HepG2 (cell line): ENCODE measurements around the gene RIMBP2. TPM values are rescaled to one million over a fixed set of nuclear protein-coding genes. Genes with fewer than 3 reads are reported as not detected.

Source experiments
- ATAC-seq: fragments of 200-7000 bp; cut with Tn5 transposase; 3 replicates; pipeline ENCODE4 v1.9.1; 2020; ENCODE audit warnings: mild to moderate bottlenecking, moderate library complexity
- BruUV-seq: library from RNA; stranded (reverse); fragments of 400-500 nt; replicated peaks from 2 replicates; lab custom pipeline; 2021; lab: Mats Ljungman, UMichigan
- CTCF ChIA-PET: fragments of 300-600 bp; formaldehyde crosslinking; extraction: SDS; loops from one replicate; lab custom pipeline; 2021; ENCODE audit warnings: low total read pairs, inconsistent platforms, low intra/inter-chr PET ratio; lab: Yijun Ruan, JAX
- POLR2A ChIA-PET: fragments of 350-600 bp; sonication (Branson Sonifier 250); formaldehyde crosslinking; loops from one replicate; lab custom pipeline; 2020; ENCODE audit warnings: antibody characterized with exemption, inconsistent platforms; lab: Yijun Ruan, JAX
- DNase-seq: peaks from one replicate; pipeline ENCODE4 v3.0.0-alpha.2; 2015; ENCODE audit warnings: low spot score
- FAIRE-seq: peaks from 3 replicates; lab custom pipeline; 2011; peaks lifted over from hg19 to GRCh38; lab: Jason Lieb, UNC
- H2AFZ ChIP-seq: one replicate; pipeline ENCODE4 v1.6.1; 2011; ENCODE audit warnings: low read length, inconsistent platforms
- H3K27ac ChIP-seq: fragments of 300-600 bp; 3 replicates; pipeline ENCODE4 v1.8.0; 2011; ENCODE audit warnings: mixed run types, mild to moderate bottlenecking, mixed read lengths, low read length, inconsistent platforms; ENCODE audit not compliant: insufficient read depth; ENCODE audit errors: extremely low read length
- H3K27me3 ChIP-seq, 2 experiments: fragments of 200-600 bp in 1 of 2; 2 replicates in 1 of 2; 3 replicates in 1 of 2; pipeline versions ENCODE4 v1.6.0 to v1.8.0; 2011; ENCODE audit warnings: low read length in 2 of 2, mild to moderate bottlenecking in 2 of 2, moderate library complexity in 2 of 2, inconsistent platforms in 1 of 2; ENCODE audit not compliant: insufficient read depth in 2 of 2, control insufficient read depth in 1 of 2
- H3K36me3 ChIP-seq, 2 experiments: fragments of 200-600 bp in 1 of 2; replicated peaks in 1 of 2; 2 replicates in 1 of 2; 3 replicates in 1 of 2; pipeline versions ENCODE4 v1.5.1 to v1.8.0; 2011; ENCODE audit warnings: low read length in 2 of 2, inconsistent platforms in 1 of 2; ENCODE audit not compliant: insufficient read depth in 2 of 2, control insufficient read depth in 1 of 2
- H3K4me1 ChIP-seq: 2 replicates; pipeline ENCODE4 v1.5.1; 2012; ENCODE audit warnings: low read length, inconsistent platforms; ENCODE audit not compliant: insufficient read depth
- H3K4me2 ChIP-seq: 2 replicates; pipeline ENCODE4 v1.6.0; 2011; ENCODE audit warnings: low read depth, low read length, inconsistent platforms
- H3K4me3 ChIP-seq, 3 experiments: fragments of 200-600 bp in 1 of 3; sonication (generic), shearing (Covaris generic) in 1 of 3; replicated peaks in 1 of 3; 2 replicates each; pipeline ENCODE4 v1.5.1; 2011 to 2016; ENCODE audit warnings: low read length in 3 of 3, inconsistent platforms in 2 of 3, low read depth in 2 of 3, mild to moderate bottlenecking in 2 of 3, control low read depth in 1 of 3, mixed read lengths in 1 of 3; ENCODE audit not compliant: insufficient read depth in 1 of 3
- H3K79me2 ChIP-seq: one replicate; pipeline ENCODE4 v1.6.1; 2011; ENCODE audit warnings: low read length, inconsistent platforms; ENCODE audit not compliant: insufficient read depth
- H3K9ac ChIP-seq: 2 replicates; pipeline ENCODE4 v1.6.0; 2011; ENCODE audit warnings: mild to moderate bottlenecking, low read depth, low read length, inconsistent platforms; ENCODE audit not compliant: insufficient read depth
- H3K9me3 ChIP-seq: 2 replicates; pipeline ENCODE4 v1.5.1; 2012; ENCODE audit warnings: mild to moderate bottlenecking, low read length
- H4K20me1 ChIP-seq: 2 replicates; pipeline ENCODE4 v1.6.0; 2011; ENCODE audit warnings: inconsistent platforms, mild to moderate bottlenecking, low read length, moderate library complexity; ENCODE audit not compliant: insufficient read depth
- AHR ChIP-seq: IDR thresholded peaks from 2 replicates; pipeline ENCODE4 v1.6.1; 2018; ENCODE audit warnings: missing genetic modification reagents, missing compliant biosample characterization
- ATF3 ChIP-seq: sonication (generic); formaldehyde crosslinking; IDR thresholded peaks from 2 replicates; pipeline ENCODE4 v1.4.0; 2020; ENCODE audit warnings: missing genetic modification reagents
- E2F1 ChIP-seq: sonication (generic); formaldehyde crosslinking; IDR thresholded peaks from 2 replicates; pipeline ENCODE4 v1.5.0; 2020; ENCODE audit warnings: missing genetic modification reagents
- KLF16 ChIP-seq, 2 experiments: sonication (generic) in 1 of 2; formaldehyde crosslinking in 1 of 2; IDR thresholded peaks; 2 replicates each; pipeline versions ENCODE4 v1.6.1 to v1.8.0; 2016 to 2023; ENCODE audit warnings: missing genetic modification reagents in 2 of 2, missing compliant biosample characterization in 1 of 2
- PHB2 ChIP-seq: fragments of 450-650 bp; IDR thresholded peaks from 2 replicates; pipeline ENCODE4 v1.6.1; 2018; ENCODE audit not compliant: partially characterized antibody
- POGZ ChIP-seq: sonication (generic); formaldehyde crosslinking; IDR thresholded peaks from 2 replicates; pipeline ENCODE4 v1.4.0; 2020; ENCODE audit warnings: mild to moderate bottlenecking, missing genetic modification reagents
- ZNF431 ChIP-seq: sonication (generic); formaldehyde crosslinking; IDR thresholded peaks from 2 replicates; pipeline ENCODE4 v1.9.0; 2022; ENCODE audit warnings: missing genetic modification reagents, low read depth, mild to moderate bottlenecking, borderline replicate concordance
- ZNF574 ChIP-seq: sonication (generic); formaldehyde crosslinking; IDR thresholded peaks from 2 replicates; pipeline ENCODE4 v1.4.0; 2020; ENCODE audit warnings: missing genetic modification reagents
- ZNF737 ChIP-seq: sonication (generic); formaldehyde crosslinking; IDR thresholded peaks from 2 replicates; pipeline ENCODE4 v1.5.0; 2020; ENCODE audit warnings: missing genetic modification reagents, mild to moderate bottlenecking, borderline replicate concordance
- WGBS: methylation state at CpG from one replicate; pipeline ENCODE4 v1.1.6; 2017; ENCODE audit warnings: low lambda C conversion rate; 5-methylcytosine and 5-hydroxymethylcytosine counted together
- in situ Hi-C: cut with HindIII; loops from 2 replicates; pipeline ENCODE4 v1.10.0; 2017; ENCODE audit warnings: low pct_unique_long_range_greater_than_20kb; ENCODE audit not compliant: extremely low pct_ligation_motif_present
- intact Hi-C: fragments of 100-400 bp; cut with micrococcal nuclease; formaldehyde crosslinking; loops from one replicate; pipeline ENCODE4 v1.10.0; 2022; ENCODE audit not compliant: unreplicated experiment
- polyA plus RNA-seq, 8 experiments: library from polyadenylated mRNA; depleted of rRNA in 3 of 8; stranded (reverse) in 7 of 8; unstranded in 1 of 8; fragments of >200 nt; fragmentation: Illumina TruSeq in 4 of 8; extraction: Trizol in 4 of 8; gene quantifications; 2 replicates each; pipeline versions ENCODE4 v1.2.1 to v1.2.3, GENCODE V29; 2011 to 2016; ENCODE audit warnings: low read depth in 4 of 8, missing spikeins in 1 of 8, mixed read lengths in 1 of 8; ENCODE audit not compliant: insufficient read depth in 1 of 8
- total RNA-seq, 5 experiments: library from RNA; depleted of rRNA; stranded (reverse); fragments of >200 nt; fragmentation: Illumina TruSeq; extraction: Trizol; gene quantifications; 2 replicates each; pipeline ENCODE4 v1.2.3, GENCODE V29; 2016; ENCODE audit warnings: low read depth in 1 of 5

Gene RIMBP2
- total and polyA plus RNA-seq, 2 of the 13 experiments (the other 11 are each of a cell fraction or from before 2014, with no cell fraction given) = 0.03 TPM; not detected in 1

GRCh38 chr12:130621696-130622298, 94.3 kb downstream of the RIMBP2 start (continued):
- TF ChIP-seq ZNF574 (CRISPR knock-in tag) (no peak), ZNF431 (CRISPR knock-in tag) (no peak), POGZ (no peak), KLF16 (CRISPR knock-in tag; IDR thresholded peaks at IDR 0.05) (no peak)
- TF ChIP-seq, all 625 proteins: peak for 0

GRCh38 chr12:130620756-130621155, 95.3 kb downstream of the RIMBP2 start:
- no peak for ATAC-seq

More at GRCh38 chr12:130620756-130621155, 95.3 kb downstream of the RIMBP2 start:
- Histone ChIP-seq H3K9me3 (no peaks in the 10 kb centered on the region), H3K4me1 (no peaks in the 10 kb centered on the region), H3K79me2 (no peaks in the 10 kb centered on the region), H3K27me3 (peaks cover 3 to 41% of the 10 kb centered on the region in 2 experiments; a peak in 4 of 5 replicates), H3K4me2 (no peak overlapping the region), H3K4me3 (no peak overlapping the region), H3K9ac (no peak overlapping the region), H3K27ac (no peak overlapping the region), H4K20me1 (no peaks in the 10 kb centered on the region), H3K36me3 (no peaks in the 10 kb centered on the region), H2AFZ (no peak overlapping the region)
- DNase-seq (no peak), FAIRE-seq (no peak)
- WGBS = 0% methylated on average over 5 of the region's 6 CpGs
- intact Hi-C loops = no loop called here
- BruUV-seq = no TSS peak
- CTCF ChIA-PET = no interaction called here
- TF ChIP-seq AHR (CRISPR knock-in tag) = no peak
- TF ChIP-seq PHB2 = no peak
- no peak for TF ChIP-seq E2F1 (CRISPR knock-in tag)
- no peak for TF ChIP-seq ATF3 (CRISPR knock-in tag)
- TF ChIP-seq ZNF737 (CRISPR knock-in tag) = no peak
- in situ Hi-C loops = no loop called here
- POLR2A ChIA-PET = no interaction called here
